Keratinocyte (primary cell): Measurements from ENCODE around the gene CHAF1A. TPM values are rescaled to one million over a fixed set of nuclear protein-coding genes. Genes with fewer than 3 reads are reported as not detected.

Source experiments
- DNase-seq: peaks from one replicate; pipeline ENCODE4 v3.0.0-alpha.2; 2011; ENCODE audit warnings: low read depth, missing footprints, low spot score
- FAIRE-seq: peaks from 2 replicates; lab custom pipeline; 2011; peaks lifted over from hg19 to GRCh38; lab: Jason Lieb, UNC
- H2AFZ ChIP-seq: 2 replicates; pipeline ENCODE4 v1.6.0; 2012; ENCODE audit warnings: low read length, control low read depth, inconsistent platforms; ENCODE audit not compliant: control insufficient read depth
- H3K27ac ChIP-seq: 2 replicates; pipeline ENCODE4 v1.5.1; 2011; ENCODE audit warnings: low read length; ENCODE audit not compliant: control insufficient read depth, insufficient read depth
- H3K27me3 ChIP-seq: 3 replicates; pipeline ENCODE4 v1.6.0; 2011; ENCODE audit warnings: low read length; ENCODE audit not compliant: control insufficient read depth, insufficient read depth; ENCODE audit errors: extremely low read depth
- H3K36me3 ChIP-seq, 2 experiments: 2 replicates in 1 of 2; 3 replicates in 1 of 2; pipeline ENCODE4 v1.5.1; 2011; ENCODE audit warnings: low read length in 2 of 2, mild to moderate bottlenecking in 1 of 2; ENCODE audit not compliant: control insufficient read depth in 2 of 2, insufficient read depth in 2 of 2; ENCODE audit errors: extremely low read depth in 1 of 2
- H3K4me1 ChIP-seq: 3 replicates; pipeline ENCODE4 v1.5.1; 2011; ENCODE audit warnings: low read length; ENCODE audit not compliant: control insufficient read depth, insufficient read depth; ENCODE audit errors: extremely low read depth
- H3K4me2 ChIP-seq: 3 replicates; pipeline ENCODE4 v1.6.0; 2011; ENCODE audit warnings: low read depth, low read length; ENCODE audit not compliant: control insufficient read depth, insufficient read depth; ENCODE audit errors: extremely low read depth
- H3K4me3 ChIP-seq, 3 experiments: fragments of 200-600 bp in 1 of 3; sonication (generic) in 1 of 3; 2 replicates in 2 of 3; 3 replicates in 1 of 3; pipeline ENCODE4 v1.5.1; 2011 to 2016; ENCODE audit warnings: low read length in 3 of 3, mild to moderate bottlenecking in 3 of 3, control low read depth in 2 of 3, inconsistent platforms in 1 of 3, low read depth in 1 of 3, mixed read lengths in 1 of 3, mixed run types in 1 of 3, moderate library complexity in 1 of 3; ENCODE audit not compliant: control insufficient read depth in 2 of 3, insufficient read depth in 2 of 3; ENCODE audit errors: extremely low read depth in 1 of 3
- H3K79me2 ChIP-seq: 2 replicates; pipeline ENCODE4 v1.6.0; 2012; ENCODE audit warnings: low read length; ENCODE audit not compliant: control insufficient read depth, insufficient read depth
- H3K9ac ChIP-seq: 3 replicates; pipeline ENCODE4 v1.6.0; 2011; ENCODE audit warnings: low read length; ENCODE audit not compliant: control insufficient read depth, insufficient read depth; ENCODE audit errors: extremely low read depth
- H3K9me1 ChIP-seq: 3 replicates; pipeline ENCODE4 v1.6.0; 2011; ENCODE audit warnings: low read length; ENCODE audit not compliant: control insufficient read depth, insufficient read depth; ENCODE audit errors: extremely low read depth
- H3K9me3 ChIP-seq: 2 replicates; pipeline ENCODE4 v1.5.1; 2012; ENCODE audit warnings: low read depth, low read length; ENCODE audit not compliant: control insufficient read depth
- H4K20me1 ChIP-seq: 3 replicates; pipeline ENCODE4 v1.6.0; 2011; ENCODE audit warnings: low read length; ENCODE audit not compliant: control insufficient read depth, insufficient read depth; ENCODE audit errors: extremely low read depth
- EZH2 ChIP-seq: IDR thresholded peaks from one replicate; pipeline ENCODE4 v1.6.1; 2012; ENCODE audit warnings: inconsistent platforms, mild to moderate bottlenecking, low read length, moderate library complexity
- dilution Hi-C: fragments of 300-500 bp; cut with MboI; formaldehyde crosslinking; loops from one replicate; pipeline ENCODE4 v1.7.0; 2020; ENCODE audit warnings: low sequenced_read_pairs; ENCODE audit not compliant: extremely low pct_ligation_motif_present
- polyA plus RNA-seq, 5 experiments: library from polyadenylated mRNA; depleted of rRNA in 3 of 5; stranded (reverse) in 3 of 5; stranded (forward) in 1 of 5; unstranded in 1 of 5; fragments of >200 nt; gene quantifications; 1 replicate in 1 of 5; 2 replicates in 3 of 5; 3 replicates in 1 of 5; pipeline versions ENCODE4 v1.2.1 to v1.2.3, GENCODE V29; 2011 to 2012; ENCODE audit warnings: missing spikeins in 2 of 5, low read depth in 1 of 5, low replicate concordance in 1 of 5
- TF ChIP-seq, protein P1 (sequence below), 3 experiments: IDR thresholded peaks in 1 of 3; conservative IDR thresholded peaks in 1 of 3; optimal IDR thresholded peaks in 1 of 3; 2 replicates in 2 of 3; 3 replicates in 1 of 3; pipeline versions ENCODE3 to v1.5.1; 2011; ENCODE audit warnings: low read length in 3 of 3, mild to moderate bottlenecking in 3 of 3, moderate library complexity in 2 of 3, control low read depth in 1 of 3, inconsistent platforms in 1 of 3; ENCODE audit not compliant: insufficient read depth in 2 of 3; ENCODE audit errors: extremely low read depth in 1 of 3

CHAF1A gene
- polyA plus RNA-seq, 1 donor (not counting 4 experiments of a cell fraction or from before 2014, with no cell fraction given) = 10.6 TPM

DNA sequence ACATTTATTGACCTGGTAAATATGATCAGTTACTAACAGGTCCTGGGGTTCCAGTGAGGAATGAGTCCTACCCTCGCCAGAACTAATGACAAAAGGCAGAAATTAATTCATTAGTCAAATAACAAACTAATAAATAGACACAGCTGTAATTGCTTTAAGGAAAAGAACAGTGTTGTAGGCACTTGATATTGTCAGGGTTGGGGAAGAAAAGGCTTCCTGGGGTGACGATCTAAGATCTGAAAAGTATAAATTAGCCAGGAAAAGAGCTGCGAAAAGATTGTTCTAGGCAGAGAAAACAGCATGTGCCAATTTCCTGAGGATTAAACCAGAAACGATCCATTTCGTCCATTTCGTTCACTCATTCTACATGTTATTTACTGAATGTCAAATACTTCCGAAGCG lies 670 bp upstream of the CHAF1A start:
- no peak for DNase-seq
- no peak for FAIRE-seq
- Histone ChIP-seq H3K27me3 (no peaks in the 10 kb centered on the region), H3K4me2 (peak overlapping the region; percentile 98), H3K36me3 (peaks cover 0 to 10% of the 10 kb centered on the region in 2 experiments), H3K27ac (peak overlapping the region; percentile 86), H3K79me2 (peaks cover 71% of the 10 kb centered on the region), H3K9me1 (no peaks in the 10 kb centered on the region), H3K4me3 (peak overlapping the region; percentile 27 to 78 (median 62)), H4K20me1 (no peaks in the 10 kb centered on the region), H3K9ac (peak overlapping the region; percentile 82), H2AFZ (peak overlapping the region; percentile 63), H3K9me3 (no peaks in the 10 kb centered on the region), H3K4me1 (peaks cover 15% of the 10 kb centered on the region)
- dilution Hi-C loops = no loop called here
- no peak for TF ChIP-seq EZH2
- TF ChIP-seq, protein P1, sequence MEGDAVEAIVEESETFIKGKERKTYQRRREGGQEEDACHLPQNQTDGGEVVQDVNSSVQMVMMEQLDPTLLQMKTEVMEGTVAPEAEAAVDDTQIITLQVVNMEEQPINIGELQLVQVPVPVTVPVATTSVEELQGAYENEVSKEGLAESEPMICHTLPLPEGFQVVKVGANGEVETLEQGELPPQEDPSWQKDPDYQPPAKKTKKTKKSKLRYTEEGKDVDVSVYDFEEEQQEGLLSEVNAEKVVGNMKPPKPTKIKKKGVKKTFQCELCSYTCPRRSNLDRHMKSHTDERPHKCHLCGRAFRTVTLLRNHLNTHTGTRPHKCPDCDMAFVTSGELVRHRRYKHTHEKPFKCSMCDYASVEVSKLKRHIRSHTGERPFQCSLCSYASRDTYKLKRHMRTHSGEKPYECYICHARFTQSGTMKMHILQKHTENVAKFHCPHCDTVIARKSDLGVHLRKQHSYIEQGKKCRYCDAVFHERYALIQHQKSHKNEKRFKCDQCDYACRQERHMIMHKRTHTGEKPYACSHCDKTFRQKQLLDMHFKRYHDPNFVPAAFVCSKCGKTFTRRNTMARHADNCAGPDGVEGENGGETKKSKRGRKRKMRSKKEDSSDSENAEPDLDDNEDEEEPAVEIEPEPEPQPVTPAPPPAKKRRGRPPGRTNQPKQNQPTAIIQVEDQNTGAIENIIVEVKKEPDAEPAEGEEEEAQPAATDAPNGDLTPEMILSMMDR (optimal IDR thresholded peaks at IDR 0.05 in 1 of 3, IDR thresholded peaks at IDR 0.05 in 1 of 3, conservative IDR thresholded peaks at IDR 0.05 in 1 of 3; ENCODE audit: extremely low read depth in 1 of 3, insufficient read depth in 2 of 3, low read length in 3 of 3) = no peak

DNA sequence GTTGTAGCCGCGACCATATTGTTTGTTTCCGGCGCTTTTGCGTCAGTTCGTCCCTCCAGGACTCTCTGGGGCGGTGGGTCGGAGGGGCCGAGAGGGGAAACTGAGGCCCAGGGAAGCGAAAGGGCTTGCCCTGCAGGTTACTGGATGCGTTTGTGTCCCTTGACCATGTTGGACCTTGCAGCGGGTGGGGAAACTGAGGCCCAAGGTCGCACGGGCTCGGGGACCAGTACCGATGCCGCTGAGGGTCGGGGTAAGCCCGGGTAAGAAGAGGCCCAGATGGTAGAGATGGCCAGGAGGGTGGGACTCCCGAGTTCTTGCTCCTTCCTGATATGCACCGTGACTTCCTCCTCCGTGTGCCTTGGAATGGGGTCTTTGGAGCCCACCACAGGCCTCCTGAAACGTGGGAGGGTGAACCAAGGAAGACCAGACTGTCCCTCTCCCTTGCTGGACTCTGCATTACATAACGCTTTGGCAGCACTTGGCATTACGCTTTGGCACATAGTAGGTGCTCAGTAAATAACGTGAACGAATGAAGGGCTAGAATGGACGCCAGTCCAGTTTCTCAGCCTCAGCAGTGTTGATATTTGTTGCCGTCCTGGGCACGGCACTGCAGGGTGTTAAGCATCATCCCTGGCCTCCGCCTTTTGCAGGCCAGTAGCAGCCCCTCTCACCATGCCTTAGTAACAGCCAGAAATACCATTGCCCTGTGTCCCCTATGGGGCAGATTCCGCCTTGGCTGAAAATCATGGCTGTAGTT lies 743 bp downstream of the CHAF1A start:
- DNase-seq = no peak
- no peaks in the 10 kb centered on the region for H3K27me3 ChIP-seq
- dilution Hi-C loops = no loop called here
- no peaks in the 10 kb centered on the region for H3K9me1 ChIP-seq
- H2AFZ ChIP-seq = peak overlapping the region; percentile 68
- peak overlapping the region; percentile 79 to 88 (median 87) for H3K4me3 ChIP-seq
- H3K27ac ChIP-seq = peak overlapping the region; percentile 83
- peaks cover 58% of the 10 kb centered on the region for H3K79me2 ChIP-seq
- H3K9ac ChIP-seq = peak overlapping the region; percentile 94
- TF ChIP-seq EZH2 = no peak
- TF ChIP-seq, protein P1 (optimal IDR thresholded peaks at IDR 0.05 in 1 of 3, IDR thresholded peaks at IDR 0.05 in 1 of 3, conservative IDR thresholded peaks at IDR 0.05 in 1 of 3; ENCODE audit: extremely low read depth in 1 of 3, insufficient read depth in 2 of 3, low read length in 3 of 3) = no peak
- H3K9me3 ChIP-seq = no peaks in the 10 kb centered on the region
- H3K36me3 ChIP-seq = peaks cover 0 to 1% of the 10 kb centered on the region in 2 experiments
- FAIRE-seq = no peak
- no peaks in the 10 kb centered on the region for H4K20me1 ChIP-seq
- H3K4me1 ChIP-seq = peaks cover 15% of the 10 kb centered on the region
- peak overlapping the region; percentile 93 for H3K4me2 ChIP-seq
